HS-5 (cell line): Measurements from ENCODE around the gene ASPHD2.
"Not testable (repeated sequence)": the region's sequence is repeated elsewhere in the genome, so short reads cannot be mapped to it uniquely, and the experiment has no call there.

Experiments
- DNase-seq: peaks from one replicate; pipeline ENCODE4 v3.0.0-alpha.2; 2012; ENCODE audit warnings: low read depth

ASPHD2 gene

GRCh38 chr22:26416670-26417276, 12.3 kb upstream of the ASPHD2 start:
- peak; percentile 79 for DNase-seq

GRCh38 chr22:26417406-26417805, 11.7 kb upstream of the ASPHD2 start:
- DNase-seq = no peak

- DNase-seq = no peak
Measured at GRCh38 chr22:26418620-26419019, 10.4 kb upstream of the ASPHD2 start.

- DNase-seq = no peak
Measured at GRCh38 chr22:26426924-26427323, 2.1 kb upstream of the ASPHD2 start.

- no peak for DNase-seq
Measured at GRCh38 chr22:26429458-26430286, 612 bp downstream of the ASPHD2 start.

- DNase-seq = no peak
Measured at GRCh38 chr22:26430600-26430999, 1.5 kb downstream of the ASPHD2 start.

- no peak for DNase-seq
Measured at GRCh38 chr22:26431261-26431995, 2.4 kb downstream of the ASPHD2 start.

GRCh38 chr22:26432619-26433311, 3.7 kb downstream of the ASPHD2 start:
- no peak for DNase-seq

- no peak for DNase-seq
Measured at GRCh38 chr22:26433805-26434204, 4.7 kb downstream of the ASPHD2 start.

GRCh38 chr22:26435327-26436093, 6.5 kb downstream of the ASPHD2 start:
- no peak for DNase-seq

- DNase-seq = no peak
Measured at GRCh38 chr22:26436903-26437515, 7.9 kb downstream of the ASPHD2 start.

- DNase-seq = no peak
Measured at GRCh38 chr22:26437694-26438392, 8.8 kb downstream of the ASPHD2 start.

- not testable (repeated sequence) for DNase-seq
Measured at GRCh38 chr22:26438776-26439175, 9.7 kb downstream of the ASPHD2 start.

GRCh38 chr22:26439559-26439958, 10.5 kb downstream of the ASPHD2 start:
- DNase-seq = no peak

GRCh38 chr22:26442086-26442756, 13.2 kb downstream of the ASPHD2 start:
- DNase-seq = no peak

- DNase-seq = no peak
Measured at GRCh38 chr22:26443901-26444690, 15.0 kb downstream of the ASPHD2 start.

GRCh38 chr22:26444777-26445176, 15.7 kb downstream of the ASPHD2 start:
- DNase-seq = no peak

- no peak for DNase-seq
Measured at GRCh38 chr22:26445577-26446275, 16.7 kb downstream of the ASPHD2 start.
